ENCODE results near the gene DDAH1. TPM values are rescaled to one million over a fixed set of nuclear protein-coding genes. Genes with fewer than 3 reads are reported as not detected.

The DDAH1 gene
- total RNA-seq, 1 experiment from 2014 or later = 36.3 TPM

DNA sequence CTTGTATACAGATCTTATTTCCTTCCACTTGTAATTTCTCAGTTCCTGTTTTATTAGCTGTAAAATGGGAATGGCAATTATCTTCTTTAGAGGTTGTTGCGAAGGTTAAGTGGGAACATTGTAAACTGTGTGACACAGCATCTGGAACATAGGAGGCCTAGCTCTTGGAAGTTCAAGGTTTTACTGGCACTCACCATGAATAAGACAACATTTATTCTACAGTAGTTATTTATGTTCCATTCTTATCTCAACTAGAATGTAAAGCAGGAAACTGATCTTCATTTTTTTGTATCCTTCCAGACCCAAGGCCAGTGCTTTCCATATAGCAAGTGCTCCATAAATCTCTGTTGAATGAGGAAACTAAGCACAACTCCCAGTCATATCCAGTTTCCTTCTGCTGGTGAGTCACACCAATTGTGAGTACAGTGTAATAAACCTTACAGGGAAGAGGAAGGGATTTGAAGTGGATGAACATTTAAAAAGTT is 189.9 kb downstream of the DDAH1 start:
- Histone ChIP-seq H4K20me1 (ENCODE audit: control insufficient read depth, insufficient read depth, insufficient read length) (no peaks in the 10 kb centered on the region), H3T11ph (ENCODE audit: low read length) (no peak overlapping the region), H4K5ac (ENCODE audit: insufficient read length, low read depth, low read length) (no peak overlapping the region), H3K23me2 (ENCODE audit: insufficient read length, low read depth, low read length, poor library complexity, severe bottlenecking) (peaks cover 6% of the 10 kb centered on the region), H3K9me3 (ENCODE audit: control insufficient read depth, low read depth, low read length) (no peaks in the 10 kb centered on the region), H3K27ac (ENCODE audit: insufficient read length, low read depth, low read length) (no peak overlapping the region), H3K23ac (ENCODE audit: insufficient read length, low read depth, low read length) (no peak overlapping the region), H3K4ac (ENCODE audit: low read depth, low read length) (no peak overlapping the region), H4K91ac (ENCODE audit: insufficient read length, low read depth, low read length) (no peak overlapping the region), H3K56ac (ENCODE audit: insufficient read length, low read depth, low read length) (no peak overlapping the region), H3K18ac (ENCODE audit: insufficient read length, low read depth, low read length) (no peak overlapping the region), H3K14ac (ENCODE audit: insufficient read depth, low read length) (no peak overlapping the region), H2AK5ac (ENCODE audit: insufficient read length, low read length) (no peak overlapping the region), H2BK15ac (ENCODE audit: low read depth, low read length) (no peak overlapping the region), H2BK120ac (ENCODE audit: low read depth, low read length, poor library complexity, severe bottlenecking) (no peak overlapping the region), H4K8ac (replicated peaks; ENCODE audit: insufficient read length, low read depth, low read length) (no peak overlapping the region), H2AFZ (ENCODE audit: low read length) (no peak overlapping the region), H3K27me3 (ENCODE audit: insufficient read depth, low read length) (no peaks in the 10 kb centered on the region), H2BK12ac (ENCODE audit: insufficient read length, low read depth, low read length) (no peak overlapping the region), H2BK20ac (ENCODE audit: low read depth, low read length, poor library complexity, severe bottlenecking) (no peak overlapping the region), H3K79me2 (ENCODE audit: insufficient read depth, low read length) (peaks cover 2% of the 10 kb centered on the region; the same call in 1 of the 2 replicates), H3K9ac (ENCODE audit: extremely low read depth, insufficient read length, low read length) (no peak overlapping the region), H3K4me2 (ENCODE audit: insufficient read depth, insufficient read length, low read length) (peak overlapping the region; percentile 73), H3K79me1 (ENCODE audit: insufficient read depth, low read depth, low read length, poor library complexity, severe bottlenecking) (no peaks in the 10 kb centered on the region), H2BK5ac (ENCODE audit: insufficient read length, low read length) (no peak overlapping the region), H3K4me1 (ENCODE audit: insufficient read depth, low read length) (0 out of 2 replicates have a peak, but pooled peaks cover 2% of the 10 kb centered on the region)
- H3K36me3 Mint-ChIP-seq (ENCODE audit: insufficient read depth in 1 of 3, low read depth in 3 of 3) = peaks cover 3 to 22% (median 12%) of the 10 kb centered on the region in 3 experiments; a peak in 6 of 7 replicates
- peaks cover 23 to 32% of the 10 kb centered on the region in 2 experiments for H3K4me1 Mint-ChIP-seq
- no peak for DNase-seq
- H3K27ac Mint-ChIP-seq = no peak overlapping the region
- no peaks in the 10 kb centered on the region for H3K9me3 Mint-ChIP-seq
- no CpG with 5 or more reads among the region's 1 CpG for WGBS (ENCODE audit: extremely low coverage, insufficient read length, low lambda C conversion rate)
- no peaks in the 10 kb centered on the region for H3K27me3 Mint-ChIP-seq (ENCODE audit: low read depth)
- peak overlapping the region; percentile 86 to 90 for H3K4me3 Mint-ChIP-seq
- TF ChIP-seq CTCF (conservative IDR thresholded peaks at IDR 0.05) = no peak

Measured in H9 (cell line).